K562 (cell line): ENCODE results near the gene LRGUK.

ENCODE experiments used
- CTCF ChIP-seq, 3 experiments: IDR thresholded peaks in 2 of 3; conservative IDR thresholded peaks in 1 of 3; 2 replicates each; pipeline ENCODE4 v1.5.1; 2011 to 2012; ENCODE audit warnings: low read length in 3 of 3, mild to moderate bottlenecking in 3 of 3, control low read depth in 2 of 3, improper control_type of control experiment in 1 of 3, inconsistent platforms in 1 of 3, low read depth in 1 of 3, mixed read lengths in 1 of 3, moderate library complexity in 1 of 3; ENCODE audit not compliant: insufficient read depth in 2 of 3
- RAD21 ChIP-seq, 2 experiments: fragments of 250-450 bp in 1 of 2; fragments of 450-650 bp in 1 of 2; sonication (Bioruptor Pico) in 1 of 2; formaldehyde crosslinking in 1 of 2; IDR thresholded peaks in 1 of 2; conservative IDR thresholded peaks in 1 of 2; 2 replicates each; pipeline versions ENCODE4 v1.4.0 to v1.8.0; 2020 to 2022; ENCODE audit warnings: mild to moderate bottlenecking in 2 of 2, moderate library complexity in 1 of 2
- REST ChIP-seq, 2 experiments: fragments of 450-650 bp; formaldehyde crosslinking in 1 of 2; IDR thresholded peaks; 2 replicates each; pipeline versions ENCODE4 v1.4.0 to v1.6.1; 2014 to 2020; ENCODE audit warnings: mild to moderate bottlenecking in 2 of 2, borderline replicate concordance in 1 of 2, low read depth in 1 of 2
- SETDB1 ChIP-seq: IDR thresholded peaks from one replicate; pipeline ENCODE4 v1.6.1; 2012; ENCODE audit warnings: low read length, control low read depth, inconsistent platforms

GRCh38 chr7:134280508-134280907, 153.4 kb downstream of the LRGUK start:
- TF ChIP-seq CTCF (IDR thresholded peaks at IDR 0.05 in 2 of 3, conservative IDR thresholded peaks at IDR 0.05 in 1 of 3; ENCODE audit: insufficient read depth in 2 of 3, low read depth in 1 of 3, low read length in 3 of 3) (no peak), REST (IDR thresholded peaks at IDR 0.05; ENCODE audit: borderline replicate concordance) (no peak), REST (CRISPR knock-in tag; IDR thresholded peaks at IDR 0.05; ENCODE audit: low read depth) (no peak), RAD21 (CRISPR knock-in tag; conservative IDR thresholded peaks at IDR 0.05 in 1 of 2, IDR thresholded peaks at IDR 0.05 in 1 of 2) (no peak), SETDB1 (no peak)
